Dedifferentiated amniotic fluid mesenchymal stem cell (primary cell): ENCODE measurements around the gene XPNPEP2.

Source experiments
- DNase-seq: peaks from one replicate; pipeline ENCODE4 v3.0.0-alpha.2; 2016; ENCODE audit errors: extremely low spot score

Gene XPNPEP2

DNA sequence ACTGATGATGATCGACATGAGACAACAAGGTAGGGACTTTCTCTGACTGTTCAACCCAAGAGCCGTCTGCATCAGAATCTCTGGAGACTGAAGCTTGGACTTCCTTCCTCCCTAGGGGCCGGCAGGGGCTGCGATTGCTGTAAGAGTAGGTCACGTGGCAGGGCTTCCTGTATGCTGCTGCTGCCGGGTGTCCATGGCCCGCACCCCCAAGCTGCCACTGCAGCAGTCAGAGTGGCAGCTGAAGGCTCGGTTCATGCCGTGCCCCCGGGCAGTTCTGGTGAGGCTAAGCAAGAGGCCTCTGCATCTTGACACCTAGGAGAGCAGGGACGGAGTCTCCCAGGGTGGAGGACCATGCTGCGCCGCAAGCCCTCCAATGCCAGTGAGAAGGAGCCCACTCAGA lies 41.0 kb downstream of the XPNPEP2 start, which contains the start of gene SASH3:
SASH3 (plus strand) TSS at position 203 of the 400 bp plus-strand sequence; CDS start at position 352, 149 bp downstream.
- no peak for DNase-seq

DNA sequence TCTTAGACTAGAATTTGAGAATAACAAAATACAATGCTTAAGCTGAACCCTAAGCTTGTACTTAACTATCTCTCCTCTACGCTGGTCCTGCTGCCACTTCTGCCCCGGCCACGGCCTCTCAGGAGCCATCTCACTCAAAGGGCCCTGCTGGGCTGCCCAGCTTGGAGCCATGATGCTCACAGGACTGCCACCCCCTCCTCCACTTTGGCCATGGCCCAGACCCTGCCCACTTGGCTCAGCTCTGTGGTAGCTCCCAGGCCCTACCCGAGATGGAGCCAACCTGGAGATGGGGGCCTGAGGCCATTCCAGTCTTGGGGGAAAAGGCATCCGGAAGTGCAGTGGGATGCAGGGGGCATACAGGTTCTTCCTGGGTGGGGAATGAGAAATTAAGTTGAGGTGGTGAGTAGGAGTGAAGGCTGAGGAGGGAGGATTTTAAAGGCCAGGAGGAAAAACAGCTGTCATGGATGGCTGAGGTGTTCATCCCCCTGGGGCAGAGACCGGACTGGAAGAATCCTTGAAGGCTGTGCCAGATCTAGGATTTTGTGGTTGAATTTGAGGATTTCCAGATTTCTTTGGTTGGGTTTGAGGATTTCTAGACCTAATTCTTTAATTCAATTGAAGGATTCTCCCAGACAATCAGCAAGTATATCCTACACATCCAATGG lies 41.8 kb downstream of the XPNPEP2 start:
- DNase-seq = no peak

DNA sequence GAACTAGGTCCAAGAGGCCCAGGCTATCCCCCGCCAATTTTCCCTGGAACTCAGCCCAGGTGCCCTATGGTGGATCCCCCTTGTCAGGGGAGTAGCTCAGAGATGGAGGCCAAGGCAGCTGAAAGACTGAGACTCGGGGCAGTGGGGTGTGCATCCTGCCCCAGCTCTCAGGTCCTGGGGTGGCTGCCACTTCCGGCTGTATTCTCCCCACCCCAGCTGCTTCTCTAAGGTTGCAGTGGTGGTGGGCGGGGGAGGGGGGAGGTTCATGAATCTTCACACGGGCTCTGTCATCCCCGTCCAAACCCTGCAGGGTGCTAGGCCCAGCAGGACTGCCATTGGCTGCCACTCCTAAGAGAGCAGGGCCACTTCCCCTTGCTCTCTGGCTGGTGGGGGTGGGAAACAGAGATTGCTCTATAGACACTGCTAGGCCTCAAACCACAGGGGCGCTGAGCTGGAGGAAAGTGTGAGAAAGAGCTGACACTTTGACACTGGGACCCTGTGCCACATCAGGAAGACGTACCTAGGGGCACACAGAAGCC lies 42.4 kb downstream of the XPNPEP2 start:
- no peak for DNase-seq

DNA sequence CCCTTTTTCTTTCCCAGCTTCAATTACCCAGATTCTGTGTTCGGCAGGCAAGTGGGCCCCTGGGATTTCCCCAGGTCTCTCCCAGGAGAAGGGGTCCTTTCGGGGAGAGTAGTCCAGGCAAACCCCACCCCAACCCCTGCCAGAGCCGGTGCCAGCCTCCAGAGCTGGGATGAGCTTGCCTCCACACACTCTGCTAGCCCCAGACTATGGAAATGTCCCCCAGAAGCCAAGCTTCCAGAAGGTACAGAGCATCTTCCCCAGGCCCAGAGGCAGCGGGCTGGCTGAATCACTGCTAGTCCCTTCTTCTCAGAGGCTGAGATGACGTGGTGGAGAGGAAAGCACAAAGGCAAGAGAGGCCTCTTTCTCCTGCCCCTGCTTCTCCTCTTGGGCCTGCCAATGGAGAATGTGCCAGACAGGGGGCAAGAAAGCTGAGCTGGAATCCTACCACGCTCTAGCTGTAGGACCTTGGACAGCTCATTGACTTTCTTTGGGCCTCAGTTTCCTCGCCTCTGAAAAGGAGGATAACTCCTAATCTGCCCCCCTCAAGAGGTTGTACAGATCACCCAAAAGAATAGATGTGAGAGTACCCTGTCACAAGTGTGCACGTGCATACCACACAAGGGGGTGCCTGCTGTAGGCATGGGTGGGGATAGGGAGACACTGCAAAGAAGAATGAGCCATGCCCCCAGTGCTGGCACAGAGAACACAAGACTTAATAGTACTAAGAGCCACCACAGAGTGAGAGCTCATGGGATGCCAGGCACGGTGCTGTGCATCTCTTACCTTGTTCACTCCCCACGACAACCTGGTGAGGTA lies 43.1 kb downstream of the XPNPEP2 start:
- DNase-seq = no peak

DNA sequence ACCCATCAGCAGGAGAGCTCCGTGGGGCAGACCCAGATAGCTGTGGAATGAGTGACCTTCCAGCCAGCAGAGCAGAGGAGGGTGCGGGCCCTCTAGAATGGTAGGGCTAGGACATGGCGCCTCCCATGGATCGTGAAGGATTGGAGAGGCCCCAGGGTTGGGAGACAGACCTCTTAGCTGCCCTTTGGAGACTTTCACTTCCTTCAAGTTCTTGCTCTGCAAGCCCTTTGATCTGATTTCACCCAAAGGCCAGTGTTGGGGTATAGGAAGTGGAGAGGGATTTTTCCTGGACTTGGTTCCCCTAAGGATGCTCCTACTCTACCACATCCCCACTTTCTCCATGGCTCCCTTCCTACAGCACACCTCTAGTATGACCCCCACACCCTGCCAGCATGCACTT lies 43.9 kb downstream of the XPNPEP2 start:
- no peak for DNase-seq

DNA sequence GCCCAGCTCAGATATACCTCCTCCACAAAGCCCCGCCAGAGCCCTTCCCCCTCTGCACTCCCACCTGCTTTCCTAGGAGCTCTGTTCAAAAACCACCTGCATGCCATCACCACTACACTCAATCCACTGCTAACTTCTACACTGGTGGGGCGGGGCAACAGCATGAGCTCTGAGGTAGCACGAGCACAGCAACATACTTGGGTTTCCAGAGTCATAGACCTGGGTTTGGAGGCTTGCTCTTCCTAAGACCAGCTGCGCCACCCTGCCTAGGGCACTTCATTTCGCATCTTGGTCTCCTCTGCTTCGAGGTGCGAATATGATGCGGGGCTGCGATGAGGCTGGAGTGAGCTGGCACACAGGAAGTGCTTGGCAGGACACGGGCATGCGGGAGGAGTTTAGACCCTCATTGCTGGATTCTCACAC lies 44.5 kb downstream of the XPNPEP2 start:
- DNase-seq = no peak

DNA sequence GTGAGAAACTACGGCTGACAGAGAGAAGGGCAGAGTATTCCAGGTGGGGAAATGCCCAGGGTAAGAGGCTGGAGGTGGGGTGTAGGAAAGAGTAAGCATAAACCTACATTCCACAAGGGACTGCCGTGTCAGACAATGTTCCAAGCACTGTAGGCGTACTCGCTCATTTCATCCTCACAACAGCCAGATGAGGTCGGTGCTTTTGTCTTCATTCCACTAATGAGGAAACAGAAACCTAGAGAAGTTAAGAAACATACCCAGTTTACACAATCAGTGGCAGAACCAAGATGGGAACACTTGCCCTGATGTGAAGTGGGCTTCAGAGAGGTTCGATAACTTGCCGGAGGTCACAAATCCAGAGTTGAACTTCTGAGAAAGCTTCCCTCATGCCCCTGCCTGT lies 45.6 kb downstream of the XPNPEP2 start:
- DNase-seq = no peak

DNA sequence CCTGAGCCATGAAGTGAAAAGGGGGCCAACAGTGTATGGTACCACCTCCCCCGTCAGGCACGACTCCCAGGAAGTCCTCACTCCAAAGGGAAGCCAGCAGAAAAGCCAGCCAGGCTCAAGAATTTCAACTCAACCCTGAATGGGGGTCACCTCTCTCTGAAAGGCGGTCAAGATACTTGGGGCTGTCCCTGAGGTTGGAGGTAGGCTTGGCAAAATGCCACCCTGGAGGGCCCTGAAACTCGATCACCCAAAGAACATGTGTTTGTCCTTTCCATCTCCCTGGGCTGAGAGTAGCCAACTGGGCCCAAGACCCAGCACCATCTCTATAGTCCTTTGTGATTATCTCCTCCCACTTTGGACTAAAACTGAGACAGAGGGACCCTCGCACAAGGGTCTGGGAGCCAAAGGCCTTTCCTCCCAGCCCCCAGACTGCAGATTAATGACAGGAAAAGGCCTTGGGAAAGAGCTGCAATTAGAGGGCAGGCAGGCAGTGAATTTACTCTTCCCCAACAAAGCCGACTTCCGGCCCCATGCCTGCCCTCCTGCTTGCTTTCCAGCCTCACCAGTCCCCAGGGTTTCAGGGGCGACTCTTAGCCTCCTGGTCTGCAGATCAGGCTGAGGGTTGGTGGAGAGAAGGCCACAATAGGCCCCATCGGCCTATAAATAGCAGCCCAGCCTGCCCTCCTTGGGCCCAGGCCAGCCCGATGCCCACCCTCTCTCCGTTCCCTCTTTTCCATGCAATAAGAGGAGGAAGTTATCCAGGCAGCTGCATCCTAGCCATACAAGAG lies 46.6 kb downstream of the XPNPEP2 start:
- DNase-seq = no peak

DNA sequence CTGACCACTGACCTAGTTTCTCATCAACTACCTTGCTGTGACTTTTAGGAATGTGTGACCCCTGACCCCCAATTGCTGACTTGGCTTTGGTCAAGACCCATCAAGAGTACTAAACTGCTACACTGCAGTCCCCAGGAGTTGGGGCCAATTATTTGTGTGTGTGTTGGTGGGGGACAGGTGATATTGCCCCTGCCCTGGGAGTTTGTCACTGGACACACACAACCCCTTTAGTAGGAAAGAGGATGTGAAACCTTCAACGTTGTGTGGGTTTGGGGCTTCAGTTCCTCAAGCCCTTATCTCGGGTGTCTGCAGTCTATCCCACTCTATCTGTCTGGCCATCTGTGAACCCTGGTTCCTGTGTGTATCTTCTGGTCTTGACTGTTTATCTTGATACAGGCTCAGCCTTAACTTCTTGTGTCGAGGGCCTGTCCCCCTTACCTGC lies 47.5 kb downstream of the XPNPEP2 start:
- DNase-seq = no peak

DNA sequence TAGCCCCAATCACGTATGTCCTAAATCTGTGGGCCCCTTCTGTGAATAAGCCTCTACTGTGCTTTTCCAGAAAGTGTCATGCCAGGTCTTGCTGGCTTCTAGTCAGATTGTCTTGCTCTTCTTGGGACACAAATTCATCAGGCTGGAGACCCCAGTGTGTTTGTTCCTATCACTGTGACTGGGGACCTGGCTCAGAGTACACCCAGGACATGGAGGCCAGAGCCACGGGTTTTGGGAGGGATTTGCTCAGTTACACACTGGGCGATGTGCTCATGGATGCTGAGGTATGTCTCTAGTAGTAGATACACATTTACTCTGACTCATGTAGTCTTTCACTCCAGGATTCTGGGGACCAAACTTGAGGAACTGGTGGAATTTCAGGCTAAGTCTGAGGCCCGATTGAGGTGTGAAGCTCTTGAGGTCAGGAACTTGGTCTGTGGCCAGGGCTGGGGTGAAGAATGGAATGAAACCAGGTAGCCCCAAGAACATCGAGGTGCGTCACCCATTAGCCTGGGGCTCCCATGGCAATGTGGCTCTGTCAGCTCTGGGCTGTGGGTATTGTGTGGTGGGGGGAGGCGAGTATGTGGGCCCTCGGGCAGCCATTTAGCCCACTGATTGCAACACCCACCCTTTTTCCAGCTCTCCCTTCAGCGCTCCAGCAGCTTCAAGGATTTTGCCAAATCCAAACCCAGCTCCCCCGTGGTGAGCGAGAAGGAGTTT lies 48.7 kb downstream of the XPNPEP2 start:
- no peak for DNase-seq

DNA sequence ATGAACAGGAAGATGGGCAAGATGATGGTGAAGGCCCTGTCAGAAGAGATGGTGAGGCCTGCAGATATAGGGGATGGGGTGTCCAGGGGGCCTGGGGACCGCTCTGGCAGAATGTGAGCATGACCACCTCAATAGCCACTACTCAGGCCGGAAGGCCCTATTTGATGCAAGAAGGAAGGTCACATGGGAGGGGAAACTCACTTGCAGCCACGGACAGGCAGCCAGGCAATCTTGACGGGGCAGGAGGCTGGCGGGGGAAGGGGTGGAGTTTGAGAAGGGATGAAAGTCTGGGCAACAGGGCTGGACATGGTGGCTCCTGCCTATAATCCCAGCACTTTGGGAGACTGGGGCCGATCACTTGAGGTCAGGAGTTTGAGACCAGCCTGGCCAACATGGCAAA lies 49.7 kb downstream of the XPNPEP2 start:
- DNase-seq = no peak

DNA sequence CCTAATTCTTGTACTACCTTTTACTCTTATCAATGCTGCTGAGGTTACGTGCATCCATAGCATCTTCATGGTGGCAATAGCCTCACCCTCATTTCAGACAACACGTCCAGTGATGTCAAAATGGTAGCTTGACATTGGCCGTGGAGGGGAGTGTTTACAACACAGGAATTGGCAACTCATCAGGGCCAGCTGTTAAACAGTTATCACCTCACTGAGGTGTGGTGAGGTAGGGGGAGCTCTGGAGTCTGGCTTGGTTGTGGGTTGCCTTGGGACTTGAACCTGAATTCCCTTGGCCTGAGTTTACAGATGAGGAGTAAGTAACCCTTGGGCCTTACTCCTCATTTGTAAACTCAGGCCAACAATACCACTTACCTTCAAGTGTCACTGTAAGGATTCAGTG lies 51.4 kb downstream of the XPNPEP2 start:
- no peak for DNase-seq

DNA sequence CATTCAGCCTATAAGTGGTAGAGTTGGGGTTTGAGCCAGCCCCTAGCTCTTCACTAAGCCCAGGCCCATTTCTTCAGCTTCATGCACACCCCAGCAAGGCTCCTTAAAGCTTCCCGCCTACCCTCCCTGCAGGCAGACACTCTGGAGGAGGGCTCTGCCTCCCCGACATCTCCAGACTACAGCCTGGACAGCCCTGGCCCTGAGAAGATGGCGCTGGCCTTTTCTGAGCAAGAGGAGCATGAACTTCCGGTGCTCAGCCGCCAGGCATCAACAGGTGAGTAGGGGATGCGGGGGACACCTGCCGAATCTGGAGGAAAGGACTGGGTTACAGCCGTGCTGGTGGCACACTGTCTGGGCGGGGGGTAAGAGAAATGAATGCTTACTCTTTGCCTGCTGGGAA lies 52.0 kb downstream of the XPNPEP2 start:
- DNase-seq = no peak

DNA sequence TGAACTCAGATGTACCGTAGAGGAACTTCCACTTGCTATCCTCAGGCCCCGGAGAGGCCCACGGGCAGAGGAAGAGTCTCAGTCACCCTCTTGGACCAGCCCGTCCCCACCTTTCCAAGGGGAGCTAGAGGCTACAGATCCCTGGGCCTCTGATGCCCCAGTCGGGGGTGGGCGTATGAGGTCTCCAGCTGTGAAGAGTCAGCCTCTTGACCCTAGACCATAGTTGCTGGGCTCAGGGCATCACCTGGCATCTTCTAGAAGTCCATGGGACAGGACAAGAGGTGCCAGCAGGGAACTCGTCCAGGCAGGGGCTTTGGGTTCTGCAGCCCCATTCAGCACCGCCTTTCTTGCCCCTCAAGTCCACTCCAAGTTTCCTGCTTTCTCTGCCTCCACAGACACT lies 52.6 kb downstream of the XPNPEP2 start:
- no peak for DNase-seq

DNA sequence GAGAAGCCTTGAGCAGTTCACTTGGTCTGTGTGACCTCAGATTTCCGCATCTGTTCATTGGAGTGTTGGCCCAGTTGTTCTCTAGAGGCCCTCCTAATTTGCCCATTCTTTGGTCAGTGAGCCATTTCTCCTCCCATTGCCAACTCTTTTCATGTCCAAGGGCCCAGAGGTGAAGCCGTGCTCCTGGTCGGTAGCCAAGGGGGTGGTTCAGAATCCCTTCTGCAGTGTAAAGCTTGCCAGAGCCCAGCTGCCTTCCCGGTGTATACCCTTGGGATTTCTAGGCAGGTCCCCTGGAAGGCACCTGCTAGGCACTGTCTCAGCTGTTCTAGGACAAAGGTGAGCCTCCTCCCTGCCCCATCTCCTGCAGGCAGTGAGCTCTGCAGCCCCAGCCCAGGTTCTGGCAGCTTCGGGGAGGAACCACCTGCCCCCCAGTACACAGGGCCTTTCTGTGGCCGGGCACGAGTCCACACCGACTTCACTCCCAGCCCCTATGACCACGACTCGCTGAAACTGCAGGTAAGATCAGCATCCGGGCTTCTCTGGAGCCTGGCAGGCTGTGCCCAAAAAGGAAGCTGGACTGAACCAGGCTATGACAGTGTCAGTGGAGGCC lies 53.3 kb downstream of the XPNPEP2 start:
- no peak for DNase-seq

DNA sequence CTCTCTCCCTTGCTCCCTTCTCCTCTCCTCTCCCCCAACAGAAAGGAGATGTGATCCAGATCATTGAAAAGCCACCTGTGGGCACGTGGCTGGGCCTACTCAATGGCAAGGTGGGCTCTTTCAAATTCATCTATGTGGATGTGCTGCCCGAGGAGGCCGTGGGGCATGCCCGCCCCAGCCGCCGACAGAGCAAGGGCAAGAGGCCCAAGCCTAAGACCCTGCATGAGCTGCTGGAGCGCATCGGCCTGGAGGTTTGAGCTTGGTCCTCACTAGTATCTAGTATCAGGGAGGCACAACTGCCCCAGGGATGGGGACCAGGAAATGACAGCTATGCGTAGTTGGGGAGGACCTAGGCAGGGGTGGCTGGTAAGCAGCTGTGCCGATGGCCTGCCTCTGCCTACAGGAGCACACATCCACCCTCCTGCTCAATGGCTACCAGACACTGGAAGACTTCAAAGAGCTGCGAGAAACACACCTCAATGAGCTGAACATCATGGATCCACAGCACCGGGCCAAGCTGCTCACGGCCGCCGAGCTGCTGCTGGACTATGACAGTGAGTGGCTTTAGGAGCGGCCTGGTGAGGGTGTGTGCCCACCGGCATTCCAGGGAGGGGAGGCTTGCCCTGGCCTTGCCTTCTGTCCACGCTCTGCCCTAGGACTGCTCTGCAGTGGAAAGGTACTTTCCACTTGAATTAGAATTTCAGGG lies 54.0 kb downstream of the XPNPEP2 start:
- no peak for DNase-seq

DNA sequence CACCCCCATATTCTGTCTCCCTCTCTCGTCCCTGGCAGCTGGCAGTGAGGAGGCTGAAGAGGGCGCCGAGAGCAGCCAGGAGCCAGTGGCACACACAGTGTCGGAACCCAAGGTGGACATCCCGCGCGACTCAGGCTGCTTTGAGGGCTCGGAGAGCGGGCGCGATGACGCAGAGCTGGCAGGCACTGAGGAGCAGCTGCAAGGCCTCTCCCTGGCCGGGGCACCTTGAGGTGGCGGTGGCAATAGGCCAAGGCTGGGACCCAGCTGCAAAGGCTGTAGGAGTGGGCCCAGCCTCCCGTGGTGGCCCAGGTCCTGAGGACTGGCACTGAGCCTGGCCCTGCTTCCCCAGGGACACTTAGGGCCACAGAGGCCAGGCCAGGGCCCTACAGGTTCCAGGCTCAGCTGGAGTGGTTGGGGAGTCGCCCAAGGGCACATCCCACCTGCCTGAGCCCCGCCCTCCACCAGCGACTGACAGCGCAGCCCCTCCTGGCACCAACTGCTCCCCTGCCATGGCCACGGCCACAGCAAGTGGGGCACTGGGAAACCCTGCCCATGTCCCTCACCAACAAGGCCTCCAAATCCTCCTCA lies 54.9 kb downstream of the XPNPEP2 start:
- no peak for DNase-seq

DNA sequence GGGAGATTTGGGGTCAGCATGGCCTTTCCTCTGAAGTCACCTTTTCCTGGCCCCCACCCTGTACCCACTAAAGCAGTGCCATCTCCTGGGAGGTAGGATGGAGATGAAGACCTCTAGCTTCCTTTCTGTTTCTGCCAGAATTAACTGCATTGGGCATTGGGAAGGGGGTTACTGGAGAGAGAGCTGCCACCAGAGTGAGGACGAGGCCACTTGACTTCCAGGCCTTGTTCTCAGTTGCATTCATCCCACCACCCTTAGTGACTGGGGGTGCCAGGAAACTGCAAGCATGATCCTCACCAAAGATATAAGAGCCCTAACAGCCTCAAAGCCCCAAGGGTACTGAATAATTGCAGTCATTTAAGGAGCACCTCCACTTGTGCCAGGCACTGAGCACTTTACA lies 56.8 kb downstream of the XPNPEP2 start:
- DNase-seq = no peak

DNA sequence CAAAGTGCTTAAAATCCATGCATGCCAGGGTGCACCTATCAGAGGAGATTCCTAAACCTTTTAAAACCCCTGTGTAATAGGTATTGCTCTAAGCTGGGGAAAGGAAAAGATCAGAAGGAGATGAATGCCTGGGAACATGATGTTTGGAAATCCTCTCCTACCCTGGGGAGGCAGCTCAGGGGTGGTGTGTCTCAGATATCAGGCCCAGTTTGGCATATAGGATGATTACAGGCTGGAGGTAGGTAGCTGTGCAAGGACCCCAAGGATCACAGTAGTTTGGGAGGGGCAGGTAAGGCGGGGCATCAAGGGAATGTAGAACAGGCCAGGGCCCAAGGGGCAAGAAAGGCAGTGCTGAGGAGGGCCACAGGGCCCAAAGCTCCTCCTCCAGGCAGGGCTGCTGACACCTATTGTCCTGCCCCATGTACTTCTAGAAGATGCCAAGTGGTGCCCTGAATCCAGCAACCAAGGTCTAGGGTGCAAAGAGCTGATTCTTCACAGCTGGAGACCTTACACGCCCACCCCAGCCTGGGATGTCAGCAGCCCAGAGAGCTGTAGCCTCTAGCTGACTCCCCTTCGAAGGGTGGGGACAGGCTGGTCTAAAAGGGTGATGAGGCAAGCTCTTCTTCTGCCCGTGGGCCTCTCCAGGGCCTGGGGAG lies 58.6 kb downstream of the XPNPEP2 start:
- no peak for DNase-seq

DNA sequence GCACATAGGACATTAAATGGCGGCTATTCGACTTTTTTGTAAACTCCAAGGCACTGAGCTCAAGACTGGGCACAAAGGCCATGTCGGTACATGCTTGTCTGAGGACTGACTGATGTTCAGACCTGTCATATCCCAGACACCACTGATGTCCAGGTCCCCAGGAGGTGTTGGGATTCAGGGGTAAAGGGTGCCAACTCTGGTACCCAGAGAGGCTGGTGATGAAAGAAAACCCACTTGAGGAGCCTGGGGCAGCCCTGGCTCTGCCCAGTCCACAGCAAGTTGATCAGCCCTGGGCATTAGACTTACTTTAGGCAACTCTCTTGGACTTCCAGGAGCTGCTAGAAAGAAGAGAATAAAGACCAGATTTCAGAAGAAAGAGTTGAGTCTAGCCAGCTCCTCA lies 59.7 kb downstream of the XPNPEP2 start:
- no peak for DNase-seq
